Stimulated activated CD4-positive, alpha-beta T cell treated with anti-CD3 and anti-CD28 coated beads, Interleukin-4, amount 100 ng/mL, for 1 hour (primary cell): ENCODE measurements around the gene FAM83G.
"Not testable (repeated sequence)": the region's sequence is repeated elsewhere in the genome, so short reads cannot be mapped to it uniquely, and the experiment has no call there.

ENCODE experiments used
- DNase-seq: peaks from one replicate; pipeline ENCODE4 v3.0.0-alpha.2; 2020

FAM83G gene

DNA sequence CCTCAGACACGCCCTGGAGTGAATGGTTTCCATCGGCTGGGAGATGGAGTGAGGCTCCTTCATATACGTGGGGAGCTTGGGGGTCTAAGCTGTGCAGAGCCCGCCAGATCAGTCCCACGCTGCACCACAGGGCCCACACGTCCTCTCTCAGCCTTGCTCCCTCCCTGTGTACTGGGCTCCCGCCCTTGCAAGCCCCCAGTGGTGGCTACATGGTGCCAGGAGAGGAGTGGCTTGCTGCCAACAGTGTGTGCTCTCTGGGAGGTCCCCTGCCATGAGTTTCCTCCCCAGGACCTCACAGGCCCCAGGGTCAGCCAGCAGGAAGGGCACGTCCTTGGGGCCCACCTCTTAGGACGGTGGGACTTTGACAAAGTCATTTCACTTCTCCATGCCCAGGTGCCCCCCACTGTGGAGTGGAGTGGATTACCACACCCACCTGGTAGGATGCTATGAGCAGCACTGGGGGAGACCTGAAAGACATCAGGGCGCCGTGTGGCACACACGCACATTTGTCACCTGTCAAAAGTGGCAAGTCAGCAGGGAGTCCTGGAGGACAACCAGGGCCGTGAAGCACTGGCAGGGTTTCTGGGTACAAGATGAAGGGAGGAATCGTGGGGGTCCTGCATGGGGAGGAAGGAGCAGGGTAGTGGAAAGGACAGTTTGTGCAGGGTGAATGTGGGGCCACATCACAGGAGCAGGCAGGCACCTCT lies 38.9 kb downstream of the FAM83G start:
- DNase-seq: no peak

DNA sequence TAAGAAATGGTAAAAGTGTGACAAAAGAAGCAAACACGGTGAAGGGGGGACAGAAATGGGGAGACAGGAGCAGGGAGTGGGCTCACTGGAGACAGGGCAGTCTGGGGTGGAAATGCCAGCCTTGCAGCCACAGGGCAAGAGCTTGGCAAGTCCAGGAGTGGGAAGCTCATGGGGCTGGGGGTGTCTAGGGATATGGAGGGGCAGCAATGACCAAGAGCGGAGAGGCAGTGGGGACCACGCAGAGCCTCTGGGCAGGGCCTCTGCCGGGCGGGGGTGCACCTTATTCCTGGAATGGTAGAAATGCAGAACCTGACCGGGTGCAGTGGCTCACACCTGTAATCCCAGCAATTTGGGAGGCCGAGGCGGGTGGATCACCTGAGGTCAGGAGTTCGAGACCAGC lies 40.0 kb downstream of the FAM83G start:
- no peak for DNase-seq

DNA sequence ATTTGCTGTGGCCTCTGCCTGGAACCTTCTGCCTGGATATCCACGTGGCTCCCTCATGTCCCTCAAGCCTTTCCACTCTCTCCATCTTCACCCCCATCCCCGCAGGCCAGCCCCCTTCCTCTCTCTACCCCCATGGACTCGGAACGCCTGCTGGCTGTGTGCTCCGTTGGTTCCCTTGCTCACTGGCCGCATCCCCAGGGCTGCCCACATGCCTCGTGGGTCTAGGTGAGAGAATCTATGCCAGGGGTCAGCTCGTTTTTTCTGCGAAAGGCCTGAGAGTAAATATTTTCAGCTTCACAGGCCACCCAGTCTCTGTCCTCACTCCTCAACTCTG lies 40.6 kb downstream of the FAM83G start:
- DNase-seq: no peak

DNA sequence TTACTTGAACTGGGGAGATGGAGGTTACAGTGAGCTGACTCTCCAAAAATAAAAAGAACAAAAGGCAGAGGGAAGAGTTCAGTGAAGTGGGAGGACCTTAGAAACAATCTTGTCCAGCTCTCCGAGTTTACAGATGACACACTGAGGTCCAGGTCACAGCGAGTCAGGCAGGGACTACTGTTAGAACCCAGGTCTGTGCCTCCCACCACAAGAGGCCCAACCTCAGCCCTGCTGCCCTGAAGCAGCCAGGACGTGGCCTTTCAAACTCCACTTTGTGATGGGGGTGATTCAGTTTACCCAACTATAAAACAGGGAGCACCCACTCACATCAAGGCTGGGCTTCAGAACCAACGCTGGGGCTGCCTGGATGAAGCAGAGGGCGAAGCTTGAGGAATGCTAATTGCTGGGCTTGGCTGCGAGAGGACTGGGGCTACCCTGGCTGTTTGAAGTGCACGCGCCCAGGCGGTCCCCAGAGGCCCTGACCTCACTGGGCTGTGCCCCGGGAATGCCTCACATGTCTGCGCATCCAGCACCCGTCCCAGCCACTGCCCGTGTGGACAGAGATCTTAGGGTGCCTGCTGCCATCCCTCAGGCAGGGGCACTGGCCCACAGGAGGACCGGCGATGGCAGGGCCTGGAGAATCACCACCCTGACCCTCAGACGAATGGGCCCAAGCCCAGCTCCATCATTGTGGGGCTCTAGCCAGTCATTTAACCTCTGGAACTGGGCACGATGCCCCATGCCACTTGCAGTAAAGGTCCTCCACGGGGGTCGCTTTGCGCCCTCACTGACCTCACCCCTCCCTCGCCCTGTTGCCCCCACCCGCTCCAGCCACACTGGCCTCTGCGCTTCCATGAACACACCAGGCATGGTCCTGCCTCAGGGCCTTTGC lies 41.2 kb downstream of the FAM83G start:
- no peak for DNase-seq

DNA sequence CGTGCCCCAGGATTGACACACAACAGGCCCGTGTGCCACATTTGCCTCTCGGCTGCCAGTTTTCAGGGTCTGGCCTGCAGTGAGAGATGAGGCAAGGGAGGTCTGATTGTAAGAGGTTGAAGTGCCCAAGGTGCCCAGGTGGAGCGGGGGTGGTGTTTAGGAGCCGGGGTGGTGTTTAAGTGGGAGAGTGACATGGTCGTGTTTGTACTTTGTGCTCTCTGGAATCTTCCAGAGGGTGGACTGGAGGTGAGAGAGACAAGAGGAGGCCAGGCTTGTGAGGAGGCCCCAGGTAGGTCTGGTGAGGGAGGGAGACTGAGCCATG lies 42.1 kb downstream of the FAM83G start:
- DNase-seq: no peak

DNA sequence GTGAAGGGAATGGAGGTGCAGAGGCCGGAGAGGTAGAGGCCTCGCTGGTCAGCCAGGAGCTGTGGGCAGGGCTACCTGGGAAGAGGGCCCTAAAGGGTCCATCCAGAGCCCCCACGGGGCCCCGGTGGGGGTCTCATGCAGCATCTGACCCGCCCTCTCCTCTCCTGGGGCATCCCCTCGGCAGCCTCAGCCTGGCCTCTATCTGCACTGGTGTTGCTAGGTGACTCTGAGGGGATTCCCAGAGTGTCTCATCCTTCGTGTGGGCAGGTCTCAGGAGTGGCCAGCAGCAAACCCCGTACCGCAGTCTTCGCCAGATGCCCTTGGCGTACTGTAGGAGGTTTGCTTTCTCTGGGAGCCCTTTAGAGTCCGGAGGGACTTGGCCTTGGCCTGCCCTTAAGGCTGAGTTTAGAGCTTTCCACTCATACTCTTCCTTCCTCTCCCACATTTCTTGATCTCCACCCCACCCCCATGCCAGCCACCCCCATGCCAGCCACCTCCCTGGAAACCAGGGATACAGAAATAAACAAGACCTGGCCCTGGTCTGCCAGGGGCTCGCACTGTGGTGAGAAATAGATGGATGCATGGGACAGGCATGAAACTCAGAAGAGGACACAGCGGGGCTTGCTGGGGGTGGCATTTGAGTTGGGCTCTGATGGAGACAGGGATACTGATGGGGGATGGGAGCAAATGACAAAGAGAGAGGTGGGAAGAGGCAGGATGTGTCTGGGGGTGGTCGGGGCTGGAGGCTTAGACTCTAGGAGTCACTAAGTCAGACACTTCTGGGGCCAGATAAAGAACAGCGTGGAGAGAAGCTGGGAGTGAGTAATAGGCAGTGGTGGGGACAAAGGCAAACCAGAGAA lies 42.7 kb downstream of the FAM83G start:
- peak; percentile 25 for DNase-seq

DNA sequence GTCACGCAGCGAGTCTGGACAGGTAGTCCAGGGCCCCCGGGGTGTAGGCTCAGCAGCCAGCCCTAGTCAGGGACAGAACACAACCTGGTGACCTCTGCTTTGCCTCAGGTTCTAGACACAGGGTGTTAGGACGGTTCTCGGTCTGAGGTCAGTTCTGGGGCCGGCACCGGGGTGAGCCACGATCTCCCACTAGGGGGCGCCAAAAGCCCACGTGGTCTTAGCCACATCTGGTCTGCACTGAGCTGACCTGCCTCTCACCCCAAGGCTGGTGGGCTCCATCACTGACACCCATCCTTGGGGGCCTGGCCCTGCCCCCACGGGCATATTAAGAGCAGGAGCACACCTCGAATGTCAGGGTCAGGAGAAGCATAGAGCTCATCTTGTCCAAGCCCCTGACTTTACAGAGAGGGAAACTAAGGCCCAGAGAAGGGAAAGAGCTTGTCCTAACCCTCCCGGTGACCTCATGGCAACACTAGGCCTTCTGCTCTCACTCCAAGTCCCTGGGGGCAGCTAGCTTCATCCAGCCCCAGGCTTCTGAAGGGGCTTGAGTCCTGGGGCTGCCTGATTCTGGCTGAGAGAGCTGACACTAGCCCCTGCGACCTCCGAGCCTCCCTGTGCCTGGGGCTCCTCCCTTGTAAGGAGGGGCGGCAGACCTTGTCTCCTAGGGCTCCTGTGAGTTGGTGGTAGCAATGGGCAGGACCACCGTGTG lies 43.6 kb downstream of the FAM83G start:
- peak; percentile 80 for DNase-seq

DNA sequence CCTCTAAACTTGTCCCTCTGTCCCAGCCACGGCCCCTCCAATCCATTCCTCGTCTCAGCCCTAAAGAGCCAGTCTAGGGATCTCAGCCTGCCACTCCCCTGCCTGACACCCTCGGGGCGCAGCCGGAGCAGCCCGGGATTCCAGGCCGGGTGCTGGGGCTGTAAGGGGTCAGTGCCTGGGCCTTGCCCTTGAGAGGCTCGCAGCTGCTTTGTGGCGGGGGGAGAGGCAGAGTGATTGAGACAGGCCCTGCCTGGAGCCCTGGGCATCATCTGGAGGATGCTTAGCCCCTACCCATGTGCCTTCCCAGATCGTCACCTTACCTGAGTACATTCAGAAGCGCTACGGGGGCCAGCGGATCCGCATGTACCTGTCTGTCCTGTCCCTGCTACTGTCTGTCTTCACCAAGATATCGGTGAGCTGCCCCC lies 44.3 kb downstream of the FAM83G start:
- no peak for DNase-seq

DNA sequence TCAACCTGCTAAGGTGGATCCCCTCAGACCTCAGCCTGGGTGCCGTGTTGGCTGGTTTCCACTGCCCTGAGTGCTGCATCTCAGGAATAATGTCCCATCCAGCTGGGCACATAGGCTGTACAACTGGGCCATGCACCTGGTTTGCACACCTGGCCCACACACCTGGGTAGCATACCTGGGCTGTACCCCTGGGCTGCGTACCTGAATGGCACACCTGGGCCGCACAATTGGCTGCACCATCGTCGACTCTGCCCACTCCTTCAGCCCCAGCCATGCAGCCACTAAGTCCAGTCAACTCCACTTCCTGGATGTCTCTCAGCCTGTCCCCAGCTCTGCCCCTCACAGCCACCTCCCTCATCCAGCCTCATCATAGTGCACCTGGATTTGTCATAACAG lies 44.7 kb downstream of the FAM83G start:
- DNase-seq: no peak

DNA sequence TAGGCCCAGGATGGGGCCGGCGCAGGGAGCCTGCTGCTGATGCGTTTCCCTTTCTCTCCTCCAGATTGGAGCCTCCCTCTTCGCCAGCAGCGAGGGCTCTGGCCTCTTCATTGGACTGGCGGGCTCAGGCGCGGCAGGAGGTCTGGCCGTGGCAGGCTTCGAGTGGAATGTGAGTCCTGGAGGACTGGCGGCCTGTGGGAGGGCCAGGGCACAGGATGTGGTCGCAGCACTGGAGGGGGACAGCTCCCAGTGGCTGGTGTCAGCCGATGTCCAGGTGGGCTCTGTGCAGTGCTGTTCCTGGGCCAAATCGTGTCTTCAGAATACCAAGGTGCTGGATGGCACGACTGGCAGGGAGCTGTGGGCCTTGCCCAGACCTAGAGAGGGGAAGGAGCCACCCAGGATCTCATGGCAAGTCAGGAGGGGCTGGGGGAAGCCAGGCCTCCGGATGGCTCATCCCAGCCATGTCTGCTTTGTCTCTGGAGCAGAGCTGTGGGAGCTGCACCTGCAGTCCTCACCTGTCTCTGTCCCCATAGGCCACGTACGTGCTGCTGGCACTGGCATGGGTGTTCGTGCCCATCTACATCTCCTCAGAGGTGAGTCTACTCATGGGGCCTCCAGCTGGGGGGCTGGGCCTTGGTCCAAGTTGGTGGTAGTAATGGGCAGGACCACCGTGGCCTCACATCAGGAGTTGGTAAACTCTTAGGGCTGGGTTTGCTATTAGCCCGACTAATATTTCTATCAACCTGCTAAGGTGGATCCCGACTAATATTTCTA lies 45.3 kb downstream of the FAM83G start:
- no peak for DNase-seq

DNA sequence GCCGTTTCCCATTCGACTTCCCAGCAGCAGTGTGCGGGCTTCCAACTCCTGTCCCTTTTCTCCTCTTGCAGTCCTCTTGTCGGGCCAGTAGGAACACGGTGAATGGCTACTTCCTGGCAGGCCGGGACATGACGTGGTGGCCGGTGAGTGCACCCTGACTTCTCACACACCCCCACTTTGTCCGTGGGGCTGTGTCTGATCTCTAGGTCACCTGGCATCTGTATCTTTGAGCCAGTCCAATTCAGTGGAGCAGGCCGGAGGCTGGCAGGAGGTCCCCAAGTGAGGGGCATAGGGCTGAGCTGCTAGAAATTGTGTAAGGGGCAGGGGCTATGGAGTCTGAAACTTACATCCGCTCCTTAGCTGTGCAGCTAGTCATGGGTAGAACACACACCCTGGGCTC lies 46.0 kb downstream of the FAM83G start:
- DNase-seq: no peak

DNA sequence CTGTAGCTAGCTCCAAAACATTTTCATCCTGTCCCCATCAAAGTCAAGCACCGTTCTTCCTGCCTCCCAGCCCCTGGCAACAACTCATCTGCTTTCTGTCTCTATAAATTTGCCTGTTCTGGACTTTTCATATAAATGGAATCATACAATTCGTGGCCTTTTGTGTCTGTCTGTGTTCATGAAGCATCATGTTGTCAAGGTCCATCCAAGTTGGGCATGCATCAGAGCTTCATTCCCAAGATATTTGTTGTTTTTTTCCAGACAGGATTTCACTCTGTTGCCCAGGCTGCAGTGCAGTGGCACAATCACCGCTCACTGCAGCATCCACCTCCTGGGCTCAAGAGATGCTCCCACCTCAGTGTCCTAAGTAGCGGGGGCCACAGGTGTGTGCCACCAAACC lies 46.7 kb downstream of the FAM83G start:
- DNase-seq: no peak

DNA sequence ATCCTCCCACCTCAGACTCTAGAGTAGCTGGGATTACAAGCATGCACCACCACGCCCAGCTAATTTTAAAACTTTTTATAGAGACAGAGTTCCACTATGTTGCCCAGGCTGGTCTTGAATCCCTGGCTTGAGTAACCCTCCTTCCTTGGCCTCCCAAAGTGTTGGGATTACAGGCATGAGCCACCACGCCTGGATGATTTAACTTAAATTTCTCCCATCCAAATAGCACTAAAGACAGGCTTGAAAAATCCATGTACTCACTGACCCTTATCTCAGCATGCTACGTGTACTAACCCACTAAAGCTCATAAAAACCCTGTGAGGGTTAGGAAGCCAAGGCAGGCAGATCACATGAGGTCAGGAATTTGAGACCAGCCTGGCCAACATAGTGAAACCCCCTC lies 48.0 kb downstream of the FAM83G start:
- DNase-seq: no peak

DNA sequence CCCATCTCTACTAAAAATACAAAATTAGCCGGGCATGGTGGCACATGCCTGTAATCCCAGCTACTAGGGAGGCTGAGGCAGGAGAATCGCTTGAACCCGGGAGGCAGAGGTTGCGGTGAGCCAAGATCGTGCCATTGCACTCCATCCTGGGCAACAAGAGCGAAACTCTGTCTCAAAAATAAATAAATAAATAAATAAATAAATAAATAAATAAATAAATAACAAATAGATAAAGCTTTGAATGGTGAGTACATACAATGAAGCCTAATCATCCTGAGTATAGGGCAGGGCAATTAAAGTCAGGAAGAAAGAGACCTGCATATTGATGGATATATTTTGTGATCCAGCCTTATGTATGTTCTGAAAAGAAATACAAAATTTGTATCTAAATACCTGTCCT lies 48.5 kb downstream of the FAM83G start:
- not testable (repeated sequence) for DNase-seq

DNA sequence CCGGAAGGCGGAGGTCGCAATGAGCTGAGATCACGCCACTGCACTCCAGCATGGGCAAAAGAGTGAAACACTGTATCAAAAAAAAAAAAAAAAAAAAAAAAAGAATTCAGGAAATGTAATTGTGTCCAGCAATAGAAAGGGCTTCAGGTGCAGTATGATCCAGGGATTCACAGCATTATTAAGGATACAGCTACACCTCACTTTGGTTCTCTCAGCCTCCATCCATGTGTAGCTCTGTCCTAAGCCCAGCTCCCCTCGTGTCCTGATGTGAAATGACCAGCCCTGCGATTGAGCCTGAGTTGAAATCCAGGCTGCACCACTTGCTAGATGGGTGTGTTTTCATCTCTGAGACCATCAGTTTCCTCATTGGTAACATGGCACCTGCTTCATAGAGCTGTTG lies 49.6 kb downstream of the FAM83G start:
- DNase-seq: no peak

DNA sequence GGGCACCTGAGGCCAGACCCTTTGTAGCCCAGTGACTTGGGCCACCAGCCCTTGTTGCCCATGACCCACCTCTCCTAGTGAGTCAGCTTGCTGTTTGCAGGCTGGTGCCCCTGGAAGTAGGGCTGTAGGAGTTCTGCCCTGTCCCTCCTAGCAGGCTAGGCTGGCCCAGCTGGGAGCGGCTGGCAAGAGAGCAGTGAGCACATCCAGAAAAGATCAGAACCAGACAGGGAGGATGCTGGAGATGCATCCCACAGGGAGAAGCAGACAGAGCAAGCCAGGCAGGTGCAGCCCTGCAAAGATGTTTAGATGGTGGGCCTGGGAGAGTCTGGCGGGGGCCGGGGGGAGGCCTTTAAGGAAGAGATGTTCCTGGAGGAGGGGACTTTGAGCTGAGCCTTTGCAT lies 50.2 kb downstream of the FAM83G start:
- DNase-seq: no peak

DNA sequence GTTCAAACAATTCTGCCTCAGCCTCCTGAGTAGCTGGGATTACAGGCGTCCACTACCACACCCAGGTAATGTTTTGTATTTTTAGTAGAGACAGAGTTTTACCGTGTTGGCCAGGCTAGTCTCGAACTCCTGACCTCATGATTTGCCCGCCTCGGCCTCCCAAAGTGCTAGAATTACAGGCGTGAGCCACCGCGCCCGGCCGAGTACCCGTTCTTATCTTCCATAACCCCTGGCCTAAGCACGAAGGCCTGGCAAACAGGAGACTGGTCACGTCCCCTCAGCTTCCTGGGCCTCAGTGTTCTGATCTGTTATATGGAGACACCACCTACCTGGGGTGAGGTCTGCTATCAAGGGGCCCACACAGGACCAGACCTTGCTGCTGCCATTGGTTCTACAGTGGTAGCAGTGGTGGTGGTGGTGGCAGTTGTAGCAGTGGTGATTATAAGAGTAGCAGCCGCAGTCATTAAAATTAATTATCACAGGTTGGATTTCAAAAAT lies 51.3 kb downstream of the FAM83G start:
- DNase-seq: no peak

DNA sequence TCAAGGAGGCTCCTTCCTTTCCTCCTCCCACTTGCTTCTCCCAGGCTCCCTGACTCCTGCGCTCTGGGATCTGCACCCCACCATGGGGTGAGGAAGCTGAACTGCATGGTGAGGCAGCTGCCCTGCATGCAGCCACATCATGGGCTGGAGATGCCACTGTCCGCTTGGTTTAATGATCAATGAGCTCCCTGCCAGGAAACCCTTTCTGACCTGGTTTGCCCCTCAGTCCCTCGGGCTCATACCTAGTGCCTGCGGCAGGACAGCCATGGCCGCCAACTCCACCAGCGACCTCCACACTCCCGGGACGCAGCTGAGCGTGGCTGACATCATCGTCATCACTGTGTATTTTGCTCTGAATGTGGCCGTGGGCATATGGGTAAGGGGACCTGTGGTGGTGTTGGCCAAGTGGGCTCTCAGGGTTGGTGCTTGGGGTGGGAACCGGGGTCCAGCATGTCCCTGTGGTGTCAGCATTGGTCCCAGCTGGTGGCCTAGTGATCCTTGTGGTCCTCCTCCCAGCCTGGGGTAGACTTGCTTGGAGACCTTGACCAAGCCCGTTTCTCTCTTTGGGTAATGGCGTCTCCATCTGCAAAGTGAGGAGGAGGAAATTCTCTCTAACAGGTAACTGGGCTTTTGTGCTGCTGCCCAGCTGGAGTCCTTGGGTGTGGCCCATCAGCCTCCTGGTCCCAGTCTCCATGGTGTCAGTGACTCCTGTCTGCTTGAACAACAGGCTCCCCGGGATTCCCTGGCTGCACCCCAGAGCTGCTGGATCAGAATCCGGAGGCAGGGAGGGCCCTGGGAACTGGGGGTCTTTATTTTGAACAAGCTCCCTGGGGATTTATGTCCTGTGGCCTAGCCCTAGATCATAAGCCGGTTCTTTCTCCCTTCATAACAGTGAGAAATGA lies 52.4 kb downstream of the FAM83G start, which contains the start of gene SLC5A10:
SLC5A10 (plus strand) TSS at position 225 of the 902 bp plus-strand sequence; CDS start at position 266, 41 bp downstream.
- DNase-seq: no peak

DNA sequence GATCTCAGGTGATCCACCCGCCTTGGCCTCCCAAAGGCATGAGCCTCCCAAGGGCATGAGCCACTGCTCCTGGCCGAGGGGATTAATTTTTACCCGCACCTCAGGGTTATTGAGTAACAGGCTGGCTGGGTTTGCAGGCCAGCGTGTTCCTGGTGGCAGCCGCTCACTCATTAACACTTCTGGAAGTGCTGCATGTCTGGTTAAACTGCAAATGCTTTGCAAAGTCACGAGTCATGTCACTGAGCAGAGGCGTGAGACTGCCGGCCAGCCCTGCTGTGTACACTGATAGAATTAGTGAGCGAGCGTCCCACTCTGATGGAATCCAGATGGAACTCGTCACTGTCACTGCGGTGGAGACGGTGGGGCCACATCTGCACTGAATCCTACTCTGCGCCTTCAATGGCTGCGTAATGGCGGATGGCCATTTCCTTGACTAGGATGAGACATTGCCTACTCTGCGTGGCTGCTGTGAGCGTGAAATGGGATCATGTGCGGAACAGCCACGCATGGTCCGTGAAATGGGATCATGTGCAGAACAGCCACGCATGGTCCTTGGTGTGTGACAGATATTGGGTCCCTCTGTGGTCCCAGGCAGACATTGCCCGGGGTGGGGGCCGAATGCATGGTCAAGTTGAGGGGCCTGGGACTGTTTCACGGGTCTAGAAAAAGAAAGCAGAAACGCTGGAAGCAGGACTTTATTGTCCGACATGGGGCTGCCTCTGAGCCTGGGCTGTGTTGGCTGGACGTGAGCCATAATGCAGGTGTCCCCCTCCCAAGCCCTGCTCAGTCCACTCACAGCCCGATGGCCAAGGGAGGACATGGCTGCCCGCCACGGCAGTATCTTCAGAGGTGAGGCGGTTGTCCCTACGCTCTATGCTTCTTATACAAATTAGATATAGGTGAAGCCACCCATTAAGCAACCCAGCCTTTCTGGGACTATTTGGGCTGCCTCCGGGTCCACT lies 53.3 kb downstream of the FAM83G start:
- DNase-seq: no peak

DNA sequence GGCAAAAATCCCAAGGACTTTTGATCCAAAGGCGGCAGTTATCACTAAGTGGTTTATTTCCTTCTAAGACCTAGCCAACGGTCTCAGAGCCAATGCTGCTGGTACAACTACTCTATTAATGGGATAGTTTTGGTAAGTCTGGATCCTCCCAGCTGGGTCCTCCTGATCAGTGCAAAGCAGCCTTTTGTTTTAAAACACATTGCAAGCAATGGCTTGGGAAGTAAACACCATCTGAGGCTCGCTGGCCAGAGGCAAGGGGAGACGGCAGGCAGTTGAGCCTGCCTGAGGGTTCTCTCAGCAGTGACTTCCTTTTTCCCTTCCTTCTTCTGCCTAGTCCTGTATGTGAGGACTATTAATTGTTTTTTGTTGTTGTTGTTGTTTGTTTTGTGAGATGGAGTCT lies 54.2 kb downstream of the FAM83G start:
- no peak for DNase-seq
